NCI-H69 (cell line): ENCODE measurements around the gene GET3.

Experiments used
- DNase-seq: peaks from one replicate; lab custom pipeline; 2025; lab: John Stamatoyannopoulos, UW

GET3 gene

DNA sequence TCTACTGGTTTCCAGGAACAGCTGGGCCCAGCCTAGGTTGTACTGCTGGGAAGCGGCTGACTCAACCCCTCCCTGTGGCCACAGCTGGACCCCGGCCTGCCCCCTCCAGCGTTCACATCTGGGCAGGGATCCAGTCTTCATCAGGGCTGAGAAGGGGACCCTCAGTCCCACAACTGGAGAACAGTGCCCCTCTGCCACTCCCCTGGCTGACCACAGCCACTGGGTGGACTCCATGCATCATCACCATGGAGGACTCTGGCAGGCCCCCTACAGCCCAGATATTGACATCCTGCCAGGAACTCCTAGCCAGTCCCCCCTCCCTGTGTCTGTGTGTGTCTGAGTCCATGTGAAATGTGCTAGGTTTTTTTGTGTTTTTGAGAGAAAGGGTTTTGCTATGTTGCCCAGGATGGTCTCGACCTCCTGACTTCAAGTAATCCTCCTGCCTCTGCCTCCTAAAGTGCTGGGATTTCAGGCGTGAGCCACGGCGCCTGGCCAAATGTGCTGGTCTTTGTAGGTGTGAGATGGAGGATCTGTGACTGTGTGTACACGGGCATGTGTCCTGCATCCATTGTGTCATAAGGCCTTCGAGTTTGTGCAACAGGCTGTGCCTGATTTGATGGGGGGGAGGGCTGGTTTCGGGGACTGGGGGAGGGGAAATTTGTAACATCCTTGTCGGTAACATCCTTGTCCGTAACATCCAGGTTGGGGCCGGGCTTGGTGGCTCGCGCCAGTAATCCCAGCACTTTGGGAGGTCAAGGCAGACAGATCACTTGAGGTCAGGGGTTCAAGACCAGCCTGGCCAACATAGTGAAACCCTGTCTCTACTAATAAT lies 42.1 kb downstream of the GET3 start:
- DNase-seq, result peak; percentile 86

GRCh38 chr19:12782174-12782423 lies 44.8 kb downstream of the GET3 start:
- DNase-seq, result no peak

- peak; percentile 92 for DNase-seq
Measured at GRCh38 chr19:12782424-12783290, 45.4 kb downstream of the GET3 start.

GRCh38 chr19:12783291-12783848 lies 46.1 kb downstream of the GET3 start:
- DNase-seq, result peak; percentile 70

GRCh38 chr19:12783849-12784393 lies 46.6 kb downstream of the GET3 start:
- DNase-seq, result peak; percentile 47

DNA sequence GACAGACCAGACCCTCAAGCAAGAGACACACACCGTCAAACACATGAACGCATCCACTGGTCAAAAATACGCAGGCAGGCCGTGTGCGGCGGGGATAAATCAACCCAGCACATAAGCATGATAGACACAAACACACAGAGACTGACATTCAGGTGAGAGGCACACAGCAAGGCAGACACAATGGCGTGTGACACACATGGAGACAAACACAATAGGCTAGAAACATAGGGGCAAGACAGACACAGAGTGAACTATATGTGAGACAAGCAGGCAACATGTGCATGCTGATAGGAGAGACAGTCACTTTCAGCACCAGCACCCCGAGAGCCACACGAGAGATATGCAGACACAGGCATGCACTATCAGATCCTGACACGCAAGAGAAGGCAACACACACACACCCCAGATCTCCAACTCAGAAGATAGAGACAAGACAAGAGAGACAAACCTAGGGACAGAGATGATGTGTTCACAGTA lies 47.1 kb downstream of the GET3 start:
- DNase-seq, result peak; percentile 46

DNA sequence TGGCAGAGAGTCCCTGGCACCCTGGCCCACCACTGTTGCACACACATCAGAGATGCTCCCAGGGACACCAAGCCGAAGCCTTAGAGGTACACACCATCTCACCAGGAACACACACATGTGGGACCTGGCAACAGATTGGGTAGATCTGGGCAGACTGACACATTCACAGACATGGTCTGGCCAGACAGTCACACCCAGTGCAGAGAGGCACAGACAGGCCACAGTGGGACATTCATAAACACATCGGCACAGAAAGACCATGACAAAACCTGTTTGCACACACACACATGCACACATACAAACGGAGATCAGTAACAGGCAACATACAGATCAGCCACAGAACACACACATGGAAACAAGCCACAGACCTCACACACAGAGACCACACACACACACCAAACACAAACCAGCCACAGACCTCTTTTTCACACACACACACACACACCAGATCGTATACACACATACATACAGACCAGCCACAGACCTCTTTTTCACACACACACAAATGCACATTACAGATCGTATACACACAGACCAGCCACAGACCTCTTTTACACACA lies 47.7 kb downstream of the GET3 start:
- peak; percentile 46 for DNase-seq

- peak; percentile 49 for DNase-seq
Measured at GRCh38 chr19:12785431-12786031, 48.2 kb downstream of the GET3 start.

- DNase-seq, result peak; percentile 29
Measured at GRCh38 chr19:12786141-12786870, 49.0 kb downstream of the GET3 start.

GRCh38 chr19:12786952-12787351 lies 49.7 kb downstream of the GET3 start:
- DNase-seq, result no peak

- no peak for DNase-seq
Measured at GRCh38 chr19:12787458-12787857, 50.2 kb downstream of the GET3 start.

DNA sequence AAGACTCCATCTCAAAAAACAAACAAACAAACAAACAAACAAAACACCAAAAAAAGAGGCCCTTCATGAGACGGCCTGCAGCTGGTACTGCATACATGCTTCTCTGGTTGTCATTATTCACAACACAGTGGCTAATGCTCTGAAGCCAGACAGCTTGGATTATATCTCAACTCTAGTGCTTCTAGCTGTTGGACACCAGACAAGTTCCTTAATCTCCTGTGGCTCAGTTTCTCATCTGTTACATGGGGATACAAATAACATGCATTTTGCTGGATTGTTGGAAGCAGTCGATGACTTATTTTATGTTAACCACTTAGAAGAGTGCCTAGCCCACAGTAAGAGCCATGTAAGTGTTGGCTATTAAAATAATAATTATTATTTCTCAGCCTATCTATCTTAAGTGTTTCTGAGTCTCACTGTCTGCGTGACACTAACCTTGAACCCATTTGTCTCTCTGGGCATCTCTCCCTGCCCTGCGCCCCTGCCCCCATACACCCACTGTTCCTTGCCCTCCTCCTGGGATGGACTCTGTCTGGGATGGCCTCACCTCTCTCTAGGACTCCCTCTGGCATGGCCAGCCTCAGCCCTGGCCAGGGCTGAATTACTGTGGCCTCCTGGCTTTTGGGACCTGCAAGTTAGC lies 50.9 kb downstream of the GET3 start:
- DNase-seq, result peak; percentile 56

DNA sequence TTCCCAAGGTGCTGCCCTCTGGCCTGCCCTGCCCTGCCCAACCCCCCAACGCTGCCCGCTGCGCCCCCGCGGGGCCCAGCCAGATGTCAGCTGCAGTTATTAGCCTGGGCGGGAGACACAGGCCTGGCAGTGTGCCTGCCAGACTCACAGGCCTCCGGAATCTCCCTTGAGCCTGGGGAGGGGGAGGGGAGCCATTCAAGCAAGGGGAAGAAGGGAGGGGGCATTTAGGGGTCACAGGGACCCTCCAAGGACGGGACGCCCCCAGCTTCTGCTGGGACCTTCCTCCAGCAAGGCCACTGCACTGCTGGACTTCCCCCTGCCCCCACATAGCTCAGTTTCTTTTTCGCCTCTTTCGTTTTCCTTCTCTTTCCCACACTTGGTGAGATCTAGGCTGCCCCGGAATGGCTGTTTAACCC lies 51.4 kb downstream of the GET3 start:
- peak; percentile 96 for DNase-seq

- DNase-seq, result peak; percentile 95
Measured at GRCh38 chr19:12789098-12789903, 52.0 kb downstream of the GET3 start.

DNA sequence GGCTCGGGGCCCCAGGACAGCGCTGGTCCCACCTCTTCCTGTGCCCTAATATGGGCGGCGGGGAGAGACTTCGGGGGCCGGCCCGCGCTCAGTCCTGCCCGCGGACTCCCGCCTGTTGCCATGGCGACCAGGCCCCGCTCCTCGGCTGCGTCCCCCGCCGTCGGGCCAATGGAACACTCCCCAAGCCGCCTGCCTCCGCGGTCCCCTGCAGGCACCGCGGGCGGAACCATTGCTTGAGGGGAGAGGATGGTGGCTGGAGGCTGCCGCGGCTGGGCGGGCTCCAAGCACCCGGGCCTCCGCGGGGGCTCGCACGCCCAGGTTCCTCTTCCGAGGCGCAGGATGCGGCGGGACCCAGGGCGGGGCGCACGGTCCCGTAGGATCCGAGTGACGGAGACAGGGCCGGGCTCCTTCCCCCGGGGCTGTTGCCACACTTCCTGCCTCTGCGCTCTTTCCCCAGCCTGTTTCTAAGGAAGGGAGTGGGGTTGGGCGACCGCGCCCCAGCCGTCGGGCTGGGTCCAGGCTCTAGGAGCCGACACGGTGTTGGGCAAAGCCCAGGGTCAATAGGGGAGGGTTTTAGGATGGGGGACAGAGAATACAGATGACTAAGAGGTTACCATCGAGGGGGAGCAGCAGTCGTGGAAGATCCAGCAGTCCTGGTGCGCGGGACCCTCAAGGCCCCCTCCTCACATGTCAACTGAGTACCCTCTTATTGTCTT lies 52.8 kb downstream of the GET3 start:
- peak; percentile 99 for DNase-seq

DNA sequence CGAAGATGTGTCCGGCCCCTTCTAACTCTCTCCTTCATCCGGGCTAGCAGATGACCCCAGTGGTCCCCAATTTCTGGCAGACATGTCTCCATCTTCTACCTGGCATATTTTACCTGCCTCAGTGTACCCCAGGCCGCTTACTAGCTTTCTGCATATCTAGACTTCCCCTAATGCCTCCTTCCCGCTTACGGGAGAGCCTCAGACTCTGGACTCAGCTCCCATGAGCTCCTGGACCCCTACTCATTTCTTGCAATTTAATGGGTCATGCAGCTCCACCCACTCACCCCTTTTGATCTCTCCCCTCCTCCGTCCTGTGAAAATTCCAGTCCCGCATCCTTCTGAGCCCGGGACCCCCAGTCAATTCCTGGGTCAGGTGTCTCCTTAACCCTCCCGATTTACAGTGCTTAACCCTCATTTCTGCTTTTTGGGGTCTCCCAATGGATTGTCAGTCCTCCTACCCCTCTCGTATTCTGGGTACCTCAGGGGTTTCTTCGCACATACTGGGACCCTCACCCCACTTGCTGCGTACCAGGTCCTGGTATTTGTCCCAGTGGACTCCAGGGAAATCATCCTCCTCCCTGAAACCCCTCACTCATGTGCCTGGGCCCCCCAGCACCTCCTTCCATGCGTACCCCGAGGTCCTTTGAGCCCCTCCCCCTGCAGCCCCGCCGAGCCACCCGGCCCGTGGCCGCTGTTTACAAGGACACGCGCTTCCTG lies 53.5 kb downstream of the GET3 start:
- DNase-seq, result peak; percentile 58

DNA sequence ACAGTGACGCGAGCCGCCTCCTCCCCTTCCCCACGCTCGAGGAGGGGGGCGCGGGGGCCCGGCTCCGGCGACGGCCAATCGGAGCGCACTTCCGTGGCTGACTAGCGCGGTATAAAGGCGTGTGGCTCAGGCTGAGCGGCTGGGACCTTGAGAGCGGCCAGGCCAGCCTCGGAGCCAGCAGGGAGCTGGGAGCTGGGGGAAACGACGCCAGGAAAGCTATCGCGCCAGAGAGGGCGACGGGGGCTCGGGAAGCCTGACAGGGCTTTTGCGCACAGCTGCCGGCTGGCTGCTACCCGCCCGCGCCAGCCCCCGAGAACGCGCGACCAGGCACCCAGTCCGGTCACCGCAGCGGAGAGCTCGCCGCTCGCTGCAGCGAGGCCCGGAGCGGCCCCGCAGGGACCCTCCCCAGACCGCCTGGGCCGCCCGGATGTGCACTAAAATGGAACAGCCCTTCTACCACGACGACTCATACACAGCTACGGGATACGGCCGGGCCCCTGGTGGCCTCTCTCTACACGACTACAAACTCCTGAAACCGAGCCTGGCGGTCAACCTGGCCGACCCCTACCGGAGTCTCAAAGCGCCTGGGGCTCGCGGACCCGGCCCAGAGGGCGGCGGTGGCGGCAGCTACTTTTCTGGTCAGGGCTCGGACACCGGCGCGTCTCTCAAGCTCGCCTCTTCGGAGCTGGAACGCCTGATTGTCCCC lies 54.2 kb downstream of the GET3 start, which contains the start of gene JUNB:
TSS of gene JUNB (plus strand) at position 142 of the 706 bp plus-strand sequence. CDS start at position 428, 286 bp downstream.
- peak; percentile 99 for DNase-seq
